G401.6 (cell line): ENCODE measurements around the gene SLC8A2.
"Not testable (repeated sequence)": the region's sequence is repeated elsewhere in the genome, so short reads cannot be mapped to it uniquely, and the experiment has no call there.

Experiments
- FAIRE-seq: peaks from 2 replicates; lab custom pipeline; 2012; peaks lifted over from hg19 to GRCh38; lab: Jason Lieb, UNC

The SLC8A2 gene

GRCh38 chr19:47408156-47408938 is 63.3 kb downstream of the SLC8A2 start:
- no peak for FAIRE-seq

GRCh38 chr19:47407417-47407774 is 64.3 kb downstream of the SLC8A2 start:
- no peak for FAIRE-seq

DNA sequence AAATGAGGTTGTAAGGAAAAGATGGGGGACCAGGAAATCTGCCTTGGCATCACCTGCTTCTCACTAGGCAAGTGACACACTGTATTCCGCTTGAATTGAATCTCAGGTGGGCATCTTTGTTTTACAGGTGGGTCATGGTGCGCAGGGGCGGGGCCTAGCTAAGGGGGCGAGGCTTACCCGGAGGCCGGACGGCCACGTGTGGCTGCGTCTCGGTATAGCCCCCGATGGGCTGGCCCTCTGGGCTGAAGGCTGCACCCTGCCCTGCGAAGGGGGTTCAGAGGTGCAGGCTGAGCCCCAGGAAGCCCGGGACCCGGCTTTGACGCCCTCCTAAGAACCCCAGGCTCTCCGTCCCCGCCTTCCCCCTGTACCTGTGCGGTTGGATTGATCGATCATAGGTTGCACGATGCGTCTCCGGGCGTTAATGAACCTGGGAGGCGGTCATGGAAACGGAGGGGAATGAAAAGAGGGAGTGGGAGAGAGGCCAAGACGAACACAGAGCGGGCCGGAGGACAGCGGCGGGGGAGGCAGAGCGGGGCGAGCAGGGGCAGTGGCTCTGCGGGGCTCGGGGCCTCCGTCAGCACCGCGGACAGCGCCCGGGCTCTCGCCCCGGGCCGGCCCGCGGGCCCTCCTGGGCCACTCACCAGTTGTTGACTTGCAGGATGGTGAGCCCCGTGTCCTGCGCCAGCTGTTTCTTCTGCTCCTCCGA is 64.8 kb downstream of the SLC8A2 start:
- FAIRE-seq: no peak

DNA sequence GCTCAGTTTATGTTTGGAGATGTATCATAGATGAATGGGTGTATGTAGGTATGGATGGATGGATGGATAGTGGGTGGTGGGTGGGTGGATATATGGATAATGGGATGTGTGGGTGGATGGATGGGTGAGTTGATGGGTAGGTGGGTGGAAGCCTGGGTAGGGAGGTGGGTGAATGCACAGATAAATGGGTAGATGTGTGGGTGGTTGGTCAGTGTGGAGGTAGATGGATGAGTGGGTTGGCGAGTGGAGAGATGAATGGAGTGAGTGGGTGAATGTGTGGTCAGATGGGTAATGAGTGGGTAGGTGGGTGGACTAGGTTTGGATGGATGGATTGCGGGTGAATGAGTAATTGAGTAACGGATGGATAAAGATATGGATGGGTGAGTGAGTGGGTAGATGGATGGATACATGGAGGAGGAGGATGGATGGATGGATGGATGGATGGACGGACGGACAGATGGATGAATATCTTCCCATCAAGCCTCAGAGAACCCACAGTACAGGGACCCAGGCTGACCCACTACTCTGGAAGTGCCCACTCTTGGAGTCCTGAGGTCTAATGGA is 65.8 kb downstream of the SLC8A2 start:
- FAIRE-seq: no peak

DNA sequence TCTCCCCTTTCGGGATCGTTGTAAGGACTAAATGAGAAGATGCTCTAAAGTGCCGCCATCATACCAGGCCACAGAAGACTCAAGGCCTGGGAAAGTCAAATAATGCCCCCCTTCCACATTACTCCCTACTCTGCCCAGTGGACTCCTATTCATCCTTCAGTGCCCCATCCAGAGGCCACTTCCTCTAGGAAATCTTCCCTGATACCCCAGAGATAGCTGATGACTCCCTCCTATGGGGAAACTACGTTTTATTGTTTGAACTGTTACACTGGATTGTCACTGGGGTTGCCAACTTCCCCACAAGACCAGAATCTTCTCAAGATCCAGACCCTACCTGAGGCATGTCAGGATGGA is 66.5 kb downstream of the SLC8A2 start:
- FAIRE-seq: no peak

DNA sequence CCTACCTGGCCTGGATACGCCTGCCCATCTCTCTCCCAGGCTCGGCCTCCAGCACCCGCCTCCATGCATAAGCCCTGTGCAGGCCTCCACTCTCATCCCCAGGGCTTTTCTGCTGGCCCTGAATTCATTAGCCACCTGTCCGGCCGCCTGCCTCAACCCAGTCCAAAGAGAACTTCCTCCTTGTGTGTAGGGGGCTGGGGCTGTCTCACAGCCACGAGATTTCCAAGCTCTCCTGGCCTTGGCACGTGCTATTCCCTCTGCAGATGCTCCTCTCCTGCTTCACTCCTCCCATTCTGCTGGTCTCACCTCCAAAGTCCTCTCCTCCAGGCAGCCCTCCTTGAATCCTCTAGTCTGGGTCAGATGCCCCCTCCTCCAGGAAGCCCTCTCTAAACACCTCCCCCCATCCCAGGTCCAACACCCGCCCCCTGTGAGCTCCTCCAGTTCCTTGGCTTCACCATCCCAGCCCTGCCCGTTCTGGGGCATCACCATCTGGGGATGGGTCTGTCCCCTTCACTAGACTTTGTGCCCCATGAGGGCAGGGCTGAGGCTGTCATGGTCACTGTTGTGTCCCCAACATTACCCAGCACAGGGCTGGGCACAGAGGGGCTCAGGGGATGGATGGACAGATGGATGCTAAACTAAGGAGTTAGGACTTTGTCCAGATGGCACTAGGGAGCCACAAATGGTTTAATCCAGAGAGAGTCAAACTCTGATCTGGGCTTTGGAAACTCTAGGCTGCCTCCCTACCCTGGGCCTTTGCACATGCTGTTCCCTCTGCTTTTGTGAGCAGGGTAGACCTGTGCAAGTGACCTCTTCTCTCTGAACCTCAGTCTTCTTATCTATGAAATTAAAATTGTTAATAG is 67.1 kb downstream of the SLC8A2 start:
- FAIRE-seq: no peak

DNA sequence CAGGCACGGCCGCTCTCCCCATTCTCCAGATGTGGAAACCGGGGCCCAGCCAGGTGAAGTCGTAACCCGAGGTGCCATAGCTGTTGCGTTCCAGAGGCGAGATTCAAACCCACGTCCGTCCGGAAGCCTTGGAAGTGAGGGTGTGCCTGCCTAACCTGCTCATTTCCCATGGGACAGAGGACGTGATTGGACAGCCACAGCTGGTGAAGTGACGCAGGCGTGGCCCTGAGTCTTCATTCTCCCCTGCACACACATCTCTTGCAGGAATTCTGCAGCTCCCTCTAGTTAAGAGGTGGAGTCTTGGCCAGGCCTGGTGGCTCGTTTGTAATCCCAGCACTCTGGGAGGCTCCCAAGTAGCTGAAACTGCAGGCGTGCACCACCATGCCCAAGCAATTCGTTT is 69.2 kb downstream of the SLC8A2 start:
- no peak for FAIRE-seq

DNA sequence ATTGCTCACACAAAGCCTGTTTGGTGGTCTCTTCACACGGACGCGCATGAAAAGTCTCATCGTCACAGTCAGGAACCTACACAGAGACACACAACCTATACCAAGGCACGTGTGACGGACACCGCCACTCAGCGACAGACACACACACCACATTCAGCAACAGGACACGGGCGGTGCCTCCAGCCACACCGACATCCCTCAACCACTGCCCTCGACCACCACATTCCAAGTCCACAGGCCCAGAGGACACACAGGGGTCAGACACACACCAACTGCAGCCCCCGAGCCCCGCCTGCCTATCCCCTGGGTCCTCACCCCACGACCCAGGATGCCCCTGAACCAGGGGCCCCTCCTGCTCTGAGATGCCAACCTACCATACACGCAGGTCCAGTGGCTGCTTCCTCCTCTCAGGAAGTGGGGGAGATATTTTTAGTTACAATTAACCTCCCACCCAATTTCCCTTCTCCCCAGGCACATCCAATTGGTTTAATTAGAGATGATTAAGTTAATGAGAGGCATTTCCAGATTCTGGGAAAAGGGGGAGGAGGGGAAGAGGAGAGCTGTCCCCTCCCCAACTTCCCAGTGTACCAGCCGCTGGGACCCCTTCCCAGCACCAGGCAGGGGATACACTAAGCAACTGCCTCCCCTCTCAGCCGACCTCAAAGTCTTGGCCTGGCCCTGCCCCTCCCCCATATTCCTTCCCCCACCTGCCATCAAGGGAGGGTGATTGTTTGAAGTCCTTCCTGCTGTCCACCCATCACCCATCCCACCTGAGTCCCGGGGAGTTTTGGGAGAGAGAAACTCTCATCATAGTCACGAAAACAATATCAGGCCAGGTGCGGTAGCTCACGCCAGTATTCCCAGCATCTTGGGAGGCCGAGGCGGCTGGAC is 72.7 kb downstream of the SLC8A2 start:
- FAIRE-seq: no peak

DNA sequence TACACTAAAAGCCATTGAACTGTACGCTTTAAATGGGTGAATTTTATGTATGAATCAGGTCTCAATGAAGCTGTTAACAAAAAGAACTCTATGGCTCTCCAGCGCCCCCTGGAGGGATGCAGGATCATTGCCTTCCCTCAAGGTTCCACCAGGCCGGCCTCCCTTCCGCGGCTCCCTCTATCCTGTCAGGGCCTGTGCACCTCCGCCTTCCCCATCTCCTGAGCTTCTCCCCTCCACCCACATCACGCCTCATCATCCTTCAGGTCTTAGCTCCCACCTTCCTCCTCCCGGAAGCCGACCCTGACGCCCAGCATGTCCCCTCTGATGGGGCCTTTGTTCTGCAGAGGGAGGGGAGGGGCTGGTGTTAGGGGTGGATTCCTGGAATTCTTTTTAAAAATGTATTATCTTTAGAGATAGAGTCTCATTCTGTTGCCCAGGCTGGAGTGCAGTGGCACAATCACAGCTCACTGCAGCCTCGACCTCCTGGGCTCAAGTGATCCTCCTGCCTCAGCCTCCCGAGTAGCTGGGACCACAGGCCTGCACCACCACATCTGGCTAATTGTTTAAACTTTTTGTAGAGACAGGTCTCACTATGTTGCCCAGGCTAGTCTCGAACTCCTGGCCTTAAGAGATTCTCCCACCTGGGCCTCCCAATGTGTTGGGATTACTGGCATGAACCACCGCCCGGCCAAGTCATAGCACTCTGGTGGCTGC is 80.0 kb downstream of the SLC8A2 start:
- FAIRE-seq: peak; percentile 61

DNA sequence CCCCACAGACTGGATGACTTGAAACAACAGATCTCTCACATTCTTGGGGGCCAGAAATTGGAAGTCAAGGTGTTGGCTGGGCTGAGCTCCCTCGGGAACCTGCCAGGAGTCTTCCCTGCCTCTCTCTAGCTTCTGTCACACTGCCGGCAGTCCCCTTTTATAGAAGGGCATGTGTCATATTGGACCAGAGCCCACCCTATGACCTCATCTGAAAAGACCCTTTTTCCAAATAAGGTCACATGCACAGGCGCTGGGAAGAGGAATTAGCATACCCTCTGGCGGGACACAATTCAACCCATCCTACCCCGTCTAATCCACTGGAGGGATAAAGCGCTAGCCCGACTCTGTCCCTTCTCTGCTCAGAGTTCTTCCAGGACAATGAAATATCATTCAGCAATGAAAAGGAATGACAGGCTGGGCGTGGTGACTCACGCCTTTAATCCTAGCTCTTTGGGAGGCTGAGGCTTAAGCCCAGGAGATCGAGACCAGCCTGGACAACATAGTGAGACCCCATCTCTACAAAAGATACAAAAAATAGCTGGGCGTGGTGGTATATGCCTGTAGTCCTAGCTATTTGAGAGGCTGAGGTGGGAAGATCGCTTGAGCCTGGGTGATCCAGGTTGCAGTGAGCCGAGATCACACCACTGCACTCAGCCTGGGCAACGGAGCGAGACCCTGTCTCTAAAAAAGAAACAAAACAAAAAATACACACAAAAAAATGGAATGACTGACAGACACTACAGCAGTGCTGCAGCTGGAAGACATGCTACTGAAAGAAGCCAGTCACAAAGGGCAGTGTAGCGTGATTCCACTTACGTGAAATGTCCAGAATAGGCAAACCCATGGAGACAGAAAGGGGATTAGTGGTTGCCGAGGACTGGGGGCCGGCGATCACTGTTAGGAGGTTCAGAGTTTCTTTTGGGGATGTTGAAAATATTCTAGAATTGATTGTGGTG is 80.9 kb downstream of the SLC8A2 start:
- FAIRE-seq: no peak

DNA sequence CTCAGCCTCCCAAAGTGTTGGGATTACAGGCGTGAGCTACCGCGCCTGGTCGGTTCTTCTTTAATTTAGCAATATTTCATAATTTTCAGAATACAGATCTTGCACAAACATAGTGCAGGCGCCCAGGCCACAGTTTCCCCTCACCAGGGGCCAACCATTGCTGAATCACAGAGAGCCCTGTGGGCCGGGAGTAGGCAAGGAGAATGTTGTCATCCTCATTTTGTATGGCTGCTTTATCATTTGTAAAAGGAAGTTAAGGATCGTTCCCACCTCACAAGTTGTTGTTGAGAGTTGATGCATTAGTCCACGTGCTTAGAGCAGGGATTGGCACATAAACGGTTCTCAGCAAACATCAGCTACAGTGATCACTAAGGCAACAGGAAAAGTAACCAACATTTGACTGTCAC is 82.5 kb downstream of the SLC8A2 start:
- FAIRE-seq: no peak

GRCh38 chr19:47388721-47389120 is 83.0 kb downstream of the SLC8A2 start:
- not testable (repeated sequence) for FAIRE-seq

DNA sequence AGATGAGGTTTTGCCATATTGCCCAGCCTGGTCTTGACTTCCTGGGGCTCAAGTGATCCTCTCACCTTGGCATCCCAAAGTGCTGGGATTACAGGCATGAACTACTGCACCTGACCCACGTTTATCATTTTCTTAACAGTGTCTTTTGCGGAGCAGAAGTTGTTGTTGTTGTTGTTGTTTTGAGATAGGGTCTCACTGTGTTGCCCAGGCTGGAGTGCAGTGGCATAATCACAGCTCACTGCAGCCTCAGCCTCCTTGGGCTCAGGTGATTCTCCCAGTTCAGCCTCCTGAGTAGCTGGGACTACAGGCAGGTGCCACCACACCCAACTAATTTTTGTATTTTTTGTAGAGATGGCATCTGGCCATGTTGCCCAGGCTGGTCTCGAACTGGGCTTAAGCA is 84.1 kb downstream of the SLC8A2 start:
- FAIRE-seq: not testable (repeated sequence)

- FAIRE-seq: not testable (repeated sequence)
These were observed 85.1 kb downstream of the SLC8A2 start for GRCh38 chr19:47386582-47386981.

DNA sequence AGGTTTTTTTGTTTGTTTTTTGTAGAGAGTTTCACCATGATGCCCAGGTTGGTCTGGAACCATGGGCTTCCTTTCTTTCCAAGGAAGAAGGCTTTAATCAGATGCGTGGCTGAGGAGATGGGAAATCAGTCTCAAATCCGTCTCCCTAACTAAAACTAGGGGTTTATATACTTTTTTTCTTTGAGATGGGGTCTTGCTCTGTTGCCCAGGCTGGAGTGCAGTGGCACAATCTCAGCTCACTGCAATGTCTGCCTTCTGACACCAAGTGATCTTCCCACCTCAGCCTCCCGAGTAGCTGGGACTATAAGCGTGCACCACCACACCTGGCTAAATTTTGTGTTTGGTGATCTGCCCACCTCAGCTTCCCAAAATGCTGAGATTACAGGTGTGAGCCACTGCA is 87.2 kb downstream of the SLC8A2 start:
- FAIRE-seq: not testable (repeated sequence)

DNA sequence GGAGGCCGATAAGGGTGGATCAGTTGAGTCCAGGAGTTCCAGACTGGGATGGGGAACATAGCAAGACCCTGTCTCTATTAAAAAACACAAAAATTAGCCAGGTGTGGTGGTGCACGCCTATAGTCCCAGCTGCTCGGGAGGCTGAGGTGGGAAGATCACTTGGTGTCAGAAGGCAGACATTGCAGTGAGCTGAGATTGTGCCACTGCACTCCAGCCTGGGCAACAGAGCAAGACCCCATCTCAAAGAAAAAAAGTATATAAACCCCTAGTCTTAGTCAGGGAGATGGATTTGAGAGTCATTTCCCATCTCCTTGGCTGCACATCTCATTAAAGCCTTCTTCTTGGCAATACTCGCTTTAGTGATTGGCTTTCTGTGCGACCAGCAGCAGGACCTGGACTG is 87.8 kb downstream of the SLC8A2 start:
- FAIRE-seq: not testable (repeated sequence)

DNA sequence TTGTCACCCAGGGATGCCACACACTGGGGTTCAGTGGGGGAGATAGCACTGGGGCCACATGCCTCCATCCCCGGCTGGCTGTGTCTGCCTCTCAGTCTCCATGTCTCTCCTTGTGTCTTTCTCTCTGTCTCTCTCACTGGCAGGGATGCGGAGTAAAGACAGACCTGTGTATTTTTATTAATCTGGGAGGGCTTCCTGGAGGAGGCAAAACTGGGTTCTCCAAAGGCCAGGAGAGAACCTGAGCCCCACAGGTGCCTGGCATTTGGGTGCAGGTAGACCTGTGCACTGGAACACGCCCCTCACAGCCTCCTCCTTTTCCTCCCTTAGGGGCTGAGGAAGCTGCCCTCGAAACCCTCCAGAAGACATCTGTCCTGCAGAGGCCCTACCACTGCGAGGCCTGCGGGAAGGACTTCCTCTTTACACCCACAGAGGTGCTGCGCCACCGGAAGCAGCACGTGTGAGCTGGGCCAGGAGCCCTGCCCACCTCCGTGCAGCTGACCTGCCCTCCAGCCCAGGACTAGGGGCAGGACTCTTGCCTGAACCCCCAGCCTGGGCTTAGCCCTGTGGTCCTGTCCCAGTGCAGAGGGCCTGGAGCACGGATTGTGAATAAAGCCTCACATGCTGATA is 89.9 kb downstream of the SLC8A2 start:
- FAIRE-seq: no peak

GRCh38 chr19:47381121-47381520 is 90.6 kb downstream of the SLC8A2 start:
- no peak for FAIRE-seq

GRCh38 chr19:47380559-47380958 is 91.1 kb downstream of the SLC8A2 start:
- FAIRE-seq: no peak
